ENCODE measurements around the gene IGF2BP2.
"Not testable (repeated sequence)": the region's sequence is repeated elsewhere in the genome, so short reads cannot be mapped to it uniquely, and the experiment has no call there.

Gene IGF2BP2

DNA sequence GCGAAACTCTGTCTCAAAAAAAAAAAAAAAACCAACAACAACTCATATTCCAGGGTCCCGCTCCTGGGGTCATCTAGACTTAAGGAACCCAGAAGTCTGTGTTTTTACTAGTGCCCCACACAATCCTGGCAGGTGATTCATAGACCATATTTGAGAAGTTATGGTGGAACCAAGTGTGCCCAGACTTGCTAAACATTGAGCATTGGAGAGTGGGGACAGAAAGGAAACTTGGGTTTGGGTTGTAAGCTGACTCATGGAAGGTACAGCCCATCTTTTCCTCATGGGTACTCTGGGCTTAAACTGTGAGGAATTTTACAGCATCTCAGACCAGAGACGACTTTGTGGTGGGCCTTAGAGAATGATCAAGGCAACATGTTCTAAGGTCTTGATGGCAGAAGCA lies 18.3 kb upstream of the IGF2BP2 start:
- Histone ChIP-seq H4K12ac (ENCODE audit: low read depth, low read length) (no peak overlapping the region), H3K4me3 (ENCODE audit: low read depth, low read length) (no peak overlapping the region), H3K4me1 (ENCODE audit: control insufficient read depth in 1 of 2, insufficient read depth in 2 of 2, low read length in 2 of 2) (no peaks in the 10 kb centered on the region), H3K18ac (ENCODE audit: low read length) (no peak overlapping the region), H2BK12ac (ENCODE audit: low read length) (no peak overlapping the region), H2BK5ac (ENCODE audit: low read depth, low read length, poor library complexity) (no peak overlapping the region), H4K91ac (ENCODE audit: low read depth, low read length) (no peak overlapping the region), H3K79me2 (ENCODE audit: control insufficient read depth, insufficient read depth, low read length, poor library complexity) (no peaks in the 10 kb centered on the region), H3K9ac (ENCODE audit: low read length) (no peak overlapping the region), H2AK5ac (ENCODE audit: low read length) (no peak overlapping the region), H3K4me2 (ENCODE audit: low read length) (no peak overlapping the region), H3K27ac (ENCODE audit: low read depth, low read length) (no peak overlapping the region), H3K36me3 (ENCODE audit: control insufficient read depth in 1 of 2, insufficient read depth in 2 of 2, low read length in 2 of 2) (no peaks in the 10 kb centered on the region), H3K79me1 (ENCODE audit: low read length) (no peaks in the 10 kb centered on the region), H3K9me3 (ENCODE audit: insufficient read depth, low read depth, low read length) (no peaks in the 10 kb centered on the region), H2AFZ (ENCODE audit: insufficient read depth, low read length, poor library complexity) (no peak overlapping the region), H3K27me3 (ENCODE audit: insufficient read depth, low read length) (no peaks in the 10 kb centered on the region), H3K23ac (ENCODE audit: low read length) (no peak overlapping the region), H3K14ac (ENCODE audit: low read length) (no peak overlapping the region), H2BK120ac (ENCODE audit: insufficient read depth, low read length, poor library complexity) (no peak overlapping the region), H3K4ac (ENCODE audit: low read depth, low read length) (no peak overlapping the region), H4K8ac (ENCODE audit: low read depth, low read length) (no peak overlapping the region)
- DNase-seq, result no peak
- WGBS (ENCODE audit: extremely low coverage, insufficient coverage, insufficient read length), result no CpG with 5 or more reads among the region's 3 CpGs

DNA sequence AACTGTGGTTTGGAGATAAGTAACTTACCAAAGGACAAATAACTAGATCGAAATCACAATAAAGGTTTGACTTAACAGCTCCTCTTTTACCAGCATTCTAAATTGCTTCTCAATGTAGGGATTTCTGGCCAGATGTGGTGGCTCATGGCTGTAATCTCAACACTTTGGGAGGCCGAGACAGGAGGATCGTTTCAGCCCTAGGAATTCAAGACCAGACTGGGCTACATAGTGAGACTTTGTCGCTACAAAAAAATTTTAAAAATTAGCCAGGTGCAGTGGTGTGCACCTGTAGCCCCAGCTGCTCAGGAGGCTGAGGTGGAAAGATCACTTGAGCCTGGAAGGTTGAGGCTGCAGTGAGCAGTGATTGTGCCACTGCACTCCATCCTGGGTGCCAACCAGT lies 17.4 kb upstream of the IGF2BP2 start:
- Histone ChIP-seq H3K27ac (ENCODE audit: low read depth, low read length) (no peak overlapping the region), H3K36me3 (ENCODE audit: control insufficient read depth in 1 of 2, insufficient read depth in 2 of 2, low read length in 2 of 2) (no peaks in the 10 kb centered on the region), H3K9ac (ENCODE audit: low read length) (no peak overlapping the region), H4K12ac (ENCODE audit: low read depth, low read length) (no peak overlapping the region), H3K4me3 (ENCODE audit: low read depth, low read length) (no peak overlapping the region), H3K23ac (ENCODE audit: low read length) (no peak overlapping the region), H4K8ac (ENCODE audit: low read depth, low read length) (no peak overlapping the region), H3K4ac (ENCODE audit: low read depth, low read length) (no peak overlapping the region), H2BK5ac (ENCODE audit: low read depth, low read length, poor library complexity) (no peak overlapping the region), H3K9me3 (ENCODE audit: insufficient read depth, low read depth, low read length) (no peaks in the 10 kb centered on the region), H3K79me1 (ENCODE audit: low read length) (no peaks in the 10 kb centered on the region), H3K79me2 (ENCODE audit: control insufficient read depth, insufficient read depth, low read length, poor library complexity) (no peaks in the 10 kb centered on the region), H4K91ac (ENCODE audit: low read depth, low read length) (no peak overlapping the region), H2AK5ac (ENCODE audit: low read length) (no peak overlapping the region), H2BK12ac (ENCODE audit: low read length) (no peak overlapping the region), H3K4me1 (ENCODE audit: control insufficient read depth in 1 of 2, insufficient read depth in 2 of 2, low read length in 2 of 2) (no peaks in the 10 kb centered on the region), H3K4me2 (ENCODE audit: low read length) (no peak overlapping the region), H3K14ac (ENCODE audit: low read length) (no peak overlapping the region), H3K27me3 (ENCODE audit: insufficient read depth, low read length) (no peaks in the 10 kb centered on the region), H3K18ac (ENCODE audit: low read length) (no peak overlapping the region), H2BK120ac (ENCODE audit: insufficient read depth, low read length, poor library complexity) (no peak overlapping the region), H2AFZ (ENCODE audit: insufficient read depth, low read length, poor library complexity) (no peak overlapping the region)
- peak; percentile 60 to 76 for DNase-seq
- WGBS (ENCODE audit: extremely low coverage, insufficient coverage, insufficient read length), result no CpG with 5 or more reads among the region's 4 CpGs

DNA sequence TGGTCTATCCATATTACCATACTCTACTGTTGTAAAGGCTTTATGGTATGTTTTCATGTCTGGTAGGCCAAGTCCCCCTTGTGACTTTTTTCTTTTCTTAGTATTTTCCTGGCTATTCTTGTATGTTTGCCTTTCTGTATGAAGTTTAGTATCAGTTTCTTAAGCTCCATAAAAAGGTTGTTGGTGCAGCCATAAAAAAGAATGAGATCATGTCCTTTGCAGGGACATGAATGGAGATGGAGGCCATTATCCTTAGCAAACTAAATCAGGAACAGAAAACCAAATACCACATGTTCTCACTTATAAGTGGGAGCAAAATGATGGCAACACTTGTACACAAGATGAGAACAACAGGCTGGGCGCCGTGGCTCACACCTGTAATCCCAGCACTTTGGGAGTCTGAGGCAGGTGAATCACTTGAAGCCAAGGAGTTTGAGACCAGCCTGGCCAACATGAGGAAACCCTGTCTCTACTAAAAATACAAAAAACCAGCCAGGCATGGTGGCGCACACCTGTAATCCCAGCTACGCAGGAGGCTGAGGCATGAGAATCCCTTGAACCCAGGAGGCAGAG lies 13.7 kb upstream of the IGF2BP2 start:
- H3K9ac ChIP-seq (ENCODE audit: low read length); H3K36me3 ChIP-seq (ENCODE audit: control insufficient read depth in 1 of 2, insufficient read depth in 2 of 2, low read length in 2 of 2); H3K4me3 ChIP-seq (ENCODE audit: low read depth, low read length); H3K4me2 ChIP-seq (ENCODE audit: low read length); H2AFZ ChIP-seq (ENCODE audit: insufficient read depth, low read length, poor library complexity); H3K18ac ChIP-seq (ENCODE audit: low read length); H3K27ac ChIP-seq (ENCODE audit: low read depth, low read length); H3K23ac ChIP-seq (ENCODE audit: low read length); H3K14ac ChIP-seq (ENCODE audit: low read length); H3K79me2 ChIP-seq (ENCODE audit: control insufficient read depth, insufficient read depth, low read length, poor library complexity); H2BK12ac ChIP-seq (ENCODE audit: low read length); H3K79me1 ChIP-seq (ENCODE audit: low read length); H4K91ac ChIP-seq (ENCODE audit: low read depth, low read length); H3K27me3 ChIP-seq (ENCODE audit: insufficient read depth, low read length); H4K8ac ChIP-seq (ENCODE audit: low read depth, low read length); H2AK5ac ChIP-seq (ENCODE audit: low read length); H3K4ac ChIP-seq (ENCODE audit: low read depth, low read length); H3K9me3 ChIP-seq (ENCODE audit: insufficient read depth, low read depth, low read length); DNase-seq; H2BK120ac ChIP-seq (ENCODE audit: insufficient read depth, low read length, poor library complexity); H3K4me1 ChIP-seq (ENCODE audit: control insufficient read depth in 1 of 2, insufficient read depth in 2 of 2, low read length in 2 of 2); H2BK5ac ChIP-seq (ENCODE audit: low read depth, low read length, poor library complexity); H4K12ac ChIP-seq (ENCODE audit: low read depth, low read length): not testable (repeated sequence)
- WGBS (ENCODE audit: extremely low coverage, insufficient coverage, insufficient read length), result no CpG with 5 or more reads among the region's 4 CpGs

DNA sequence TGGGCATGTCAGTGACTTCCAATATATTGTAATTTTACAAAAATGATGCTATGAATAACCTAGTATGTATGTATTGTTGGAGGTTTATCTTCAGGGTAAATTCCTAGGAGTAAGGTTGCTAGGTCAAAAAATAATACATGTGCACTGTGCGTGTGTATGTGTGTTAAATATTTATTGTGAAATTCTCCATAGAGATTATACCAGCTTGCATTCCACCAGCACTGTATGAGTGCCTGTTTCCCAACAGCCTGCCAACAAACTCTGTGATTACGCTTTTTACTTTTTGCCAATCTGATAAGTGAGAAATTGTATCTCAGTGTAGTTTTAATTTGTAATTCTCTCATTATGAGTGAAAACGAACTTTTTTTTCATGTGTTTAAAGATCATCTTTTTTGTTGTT lies 12.6 kb upstream of the IGF2BP2 start:
- no peak overlapping the region for H3K9ac ChIP-seq (ENCODE audit: low read length)
- H4K8ac ChIP-seq (ENCODE audit: low read depth, low read length), result no peak overlapping the region
- H3K18ac ChIP-seq (ENCODE audit: low read length), result no peak overlapping the region
- no peak overlapping the region for H4K91ac ChIP-seq (ENCODE audit: low read depth, low read length)
- no peak overlapping the region for H2BK12ac ChIP-seq (ENCODE audit: low read length)
- no peak overlapping the region for H3K4ac ChIP-seq (ENCODE audit: low read depth, low read length)
- no peak overlapping the region for H3K4me3 ChIP-seq (ENCODE audit: low read depth, low read length)
- H2BK120ac ChIP-seq (ENCODE audit: insufficient read depth, low read length, poor library complexity), result no peak overlapping the region
- no peak overlapping the region for H2AFZ ChIP-seq (ENCODE audit: insufficient read depth, low read length, poor library complexity)
- no peaks in the 10 kb centered on the region for H3K4me1 ChIP-seq (ENCODE audit: control insufficient read depth in 1 of 2, insufficient read depth in 2 of 2, low read length in 2 of 2)
- H3K79me1 ChIP-seq (ENCODE audit: low read length), result no peaks in the 10 kb centered on the region
- no peak overlapping the region for H2AK5ac ChIP-seq (ENCODE audit: low read length)
- H3K14ac ChIP-seq (ENCODE audit: low read length), result no peak overlapping the region
- H3K23ac ChIP-seq (ENCODE audit: low read length), result no peak overlapping the region
- WGBS (ENCODE audit: extremely low coverage, insufficient coverage, insufficient read length), result no CpG with 5 or more reads among the region's 3 CpGs
- no peak overlapping the region for H2BK5ac ChIP-seq (ENCODE audit: low read depth, low read length, poor library complexity)
- H3K79me2 ChIP-seq (ENCODE audit: control insufficient read depth, insufficient read depth, low read length, poor library complexity), result no peaks in the 10 kb centered on the region
- DNase-seq, result peak; percentile 74 to 89
- H3K27ac ChIP-seq (ENCODE audit: low read depth, low read length), result no peak overlapping the region
- no peaks in the 10 kb centered on the region for H3K27me3 ChIP-seq (ENCODE audit: insufficient read depth, low read length)
- peaks cover 2% of the 10 kb centered on the region for H3K9me3 ChIP-seq (ENCODE audit: insufficient read depth, low read depth, low read length)
- no peak overlapping the region for H3K4me2 ChIP-seq (ENCODE audit: low read length)
- H4K12ac ChIP-seq (ENCODE audit: low read depth, low read length), result no peak overlapping the region
- H3K36me3 ChIP-seq (ENCODE audit: control insufficient read depth in 1 of 2, insufficient read depth in 2 of 2, low read length in 2 of 2), result no peaks in the 10 kb centered on the region
